Measurements from ENCODE around the gene ITIH3. TPM values are rescaled to one million over a fixed set of nuclear protein-coding genes. Genes with fewer than 3 reads are reported as not detected.

The ITIH3 gene
- total and polyA plus RNA-seq, 10 of the 15 experiments (the other 5 are each of a cell fraction or from before 2014, with no cell fraction given) = 0.07 to 0.17 (median 0.15) TPM; not detected in 7

- TF ChIP-seq PBX3 (IDR thresholded peaks at IDR 0.05; ENCODE audit: insufficient replicate concordance, low read depth, low read length) = no peak
- no peak for TF ChIP-seq KAT2A (conservative IDR thresholded peaks at IDR 0.05; ENCODE audit: control insufficient read depth, low read depth, low read length)
- TF ChIP-seq SREBF2 (IDR thresholded peaks at IDR 0.05; ENCODE audit: low read length) = no peak
- TF ChIP-seq, protein P1, sequence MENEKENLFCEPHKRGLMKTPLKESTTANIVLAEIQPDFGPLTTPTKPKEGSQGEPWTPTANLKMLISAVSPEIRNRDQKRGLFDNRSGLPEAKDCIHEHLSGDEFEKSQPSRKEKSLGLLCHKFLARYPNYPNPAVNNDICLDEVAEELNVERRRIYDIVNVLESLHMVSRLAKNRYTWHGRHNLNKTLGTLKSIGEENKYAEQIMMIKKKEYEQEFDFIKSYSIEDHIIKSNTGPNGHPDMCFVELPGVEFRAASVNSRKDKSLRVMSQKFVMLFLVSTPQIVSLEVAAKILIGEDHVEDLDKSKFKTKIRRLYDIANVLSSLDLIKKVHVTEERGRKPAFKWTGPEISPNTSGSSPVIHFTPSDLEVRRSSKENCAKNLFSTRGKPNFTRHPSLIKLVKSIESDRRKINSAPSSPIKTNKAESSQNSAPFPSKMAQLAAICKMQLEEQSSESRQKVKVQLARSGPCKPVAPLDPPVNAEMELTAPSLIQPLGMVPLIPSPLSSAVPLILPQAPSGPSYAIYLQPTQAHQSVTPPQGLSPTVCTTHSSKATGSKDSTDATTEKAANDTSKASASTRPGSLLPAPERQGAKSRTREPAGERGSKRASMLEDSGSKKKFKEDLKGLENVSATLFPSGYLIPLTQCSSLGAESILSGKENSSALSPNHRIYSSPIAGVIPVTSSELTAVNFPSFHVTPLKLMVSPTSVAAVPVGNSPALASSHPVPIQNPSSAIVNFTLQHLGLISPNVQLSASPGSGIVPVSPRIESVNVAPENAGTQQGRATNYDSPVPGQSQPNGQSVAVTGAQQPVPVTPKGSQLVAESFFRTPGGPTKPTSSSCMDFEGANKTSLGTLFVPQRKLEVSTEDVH (IDR thresholded peaks at IDR 0.05; ENCODE audit: low read depth, partially characterized antibody) = no peak
- no peak for TF ChIP-seq CBX3 (IDR thresholded peaks at IDR 0.05; ENCODE audit: borderline replicate concordance, low read depth)
- TF ChIP-seq RBBP5 (conservative IDR thresholded peaks at IDR 0.05) = no peak
- peak; percentile 95 for TF ChIP-seq TAF1 (IDR thresholded peaks at IDR 0.05; ENCODE audit: borderline replicate concordance, low read depth, low read length)
- TF ChIP-seq SMAD1 (IDR thresholded peaks at IDR 0.05; ENCODE audit: low read depth, partially characterized antibody) = peak; percentile 61
- no peak for TF ChIP-seq EED (IDR thresholded peaks at IDR 0.05; ENCODE audit: low read depth)
- TF ChIP-seq RELA (IDR thresholded peaks at IDR 0.05; ENCODE audit: borderline replicate concordance, partially characterized antibody) = peak; percentile 53
- 0 out of 2 replicates have a peak, but pooled peaks have one; percentile 69 for TF ChIP-seq WRNIP1 (IDR thresholded peaks at IDR 0.05; ENCODE audit: borderline replicate concordance, low read depth, low read length)
- TF ChIP-seq EGR1 (IDR thresholded peaks at IDR 0.05; ENCODE audit: borderline replicate concordance in 1 of 2, low read depth in 2 of 2, low read length in 2 of 2) = peak in 1 of 2 experiments; percentile 65; a peak in 1 of 3 replicates
- TF ChIP-seq JUND (IDR thresholded peaks at IDR 0.05; ENCODE audit: low read depth, low read length) = no peak
Observed at GRCh38 chr3:52770496-52771333, 23.9 kb upstream of the ITIH3 start, which contains the start of gene NEK4 (continued).
